HG03354 (cell line): ENCODE measurements around the gene SH3BP5L.
A peak's percentile ranks its signal among the peaks of the same experiment; 100 is the strongest.

Source experiments
- ATAC-seq: cut with Tn5 transposase; IDR thresholded peaks from one replicate; pipeline ENCODE4 v1.9.1; 2021; ENCODE audit warnings: mild to moderate bottlenecking; ENCODE audit not compliant: unreplicated experiment, poor library complexity, severe bottlenecking

SH3BP5L gene

GRCh38 chr1:248825909-248826760, at the start of gene SH3BP5L:
TSS of gene SH3BP5L (minus strand) at chr1:248825915. CDS start at chr1:248824935, 980 bp downstream.
- ATAC-seq, result peak; percentile 94

- peak; percentile 71 for ATAC-seq
These were observed 48.3 kb upstream of the SH3BP5L start for GRCh38 chr1:248873993-248874533.

- ATAC-seq, result peak; percentile 82
These were observed 47.8 kb upstream of the SH3BP5L start for GRCh38 chr1:248873409-248873992.

GRCh38 chr1:248872752-248873408, 47.2 kb upstream of the SH3BP5L start:
- ATAC-seq, result peak; percentile 46

- no peak for ATAC-seq
These were observed 46.2 kb upstream of the SH3BP5L start for GRCh38 chr1:248871837-248872401.

- ATAC-seq, result peak; percentile 61
These were observed 37.5 kb upstream of the SH3BP5L start for GRCh38 chr1:248862998-248863881.

- peak; percentile 8 for ATAC-seq
These were observed 36.9 kb upstream of the SH3BP5L start for GRCh38 chr1:248862695-248862997.

GRCh38 chr1:248861616-248862015, 35.9 kb upstream of the SH3BP5L start:
- no peak for ATAC-seq

GRCh38 chr1:248860007-248860406, 34.3 kb upstream of the SH3BP5L start:
- ATAC-seq, result no peak

- peak; percentile 80 for ATAC-seq
These were observed 33.5 kb upstream of the SH3BP5L start, which contains the start of gene ZNF692 for GRCh38 chr1:248858891-248859889. TSS of gene ZNF692 (minus strand) at chr1:248859085. CDS start at chr1:248858309, 776 bp downstream.

- ATAC-seq, result peak; percentile 48
These were observed 32.6 kb upstream of the SH3BP5L start for GRCh38 chr1:248858096-248858890.

- no peak for ATAC-seq
These were observed 32.0 kb upstream of the SH3BP5L start for GRCh38 chr1:248857749-248858095.

- no peak for ATAC-seq
These were observed 31.5 kb upstream of the SH3BP5L start for GRCh38 chr1:248857201-248857600.

- ATAC-seq, result no peak
These were observed 30.5 kb upstream of the SH3BP5L start for GRCh38 chr1:248856176-248856575.

- no peak for ATAC-seq
These were observed 29.9 kb upstream of the SH3BP5L start for GRCh38 chr1:248855580-248855979.

- ATAC-seq, result no peak
These were observed 28.1 kb upstream of the SH3BP5L start for GRCh38 chr1:248853663-248854375.
